Posterior cingulate gyrus (tissue), 11 donors: ENCODE results near the gene PRKRA.

Source experiments
- DNase-seq, 10 donors: peaks; one replicate each; pipeline versions ENCODE4 v3.0.0 to v3.0.0-alpha.2; 2020 to 2021; ENCODE audit warnings: mixed read lengths in 3 of 10
- intact Hi-C: fragments of 100-400 bp; cut with DNase I; formaldehyde crosslinking; loops from one replicate; pipeline ENCODE4 v1.15.1; 2023

PRKRA gene

DNA sequence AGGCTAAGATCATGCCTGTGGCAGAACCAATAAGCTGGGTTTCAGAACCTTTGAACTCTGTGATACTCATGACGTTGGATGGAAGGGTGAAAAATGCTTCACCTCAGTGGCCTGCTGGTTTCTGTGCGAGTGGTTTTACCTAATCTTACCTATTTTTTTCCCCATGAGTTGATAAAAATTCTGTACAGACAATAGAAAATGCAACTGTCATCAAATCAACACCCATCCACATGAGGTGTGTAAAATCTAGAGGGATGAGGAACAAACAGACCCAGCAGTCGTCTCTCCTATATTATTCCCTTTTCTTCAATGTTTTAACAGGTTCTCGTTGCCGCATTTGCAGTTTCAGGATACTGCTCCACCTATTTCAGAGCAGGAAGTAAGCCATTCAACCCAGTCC, 67.3 kb downstream of the PRKRA start:
- intact Hi-C loops = no loop called here
- no peak for DNase-seq
